ENCODE measurements around the gene KCNT1.

KCNT1 gene

DNA sequence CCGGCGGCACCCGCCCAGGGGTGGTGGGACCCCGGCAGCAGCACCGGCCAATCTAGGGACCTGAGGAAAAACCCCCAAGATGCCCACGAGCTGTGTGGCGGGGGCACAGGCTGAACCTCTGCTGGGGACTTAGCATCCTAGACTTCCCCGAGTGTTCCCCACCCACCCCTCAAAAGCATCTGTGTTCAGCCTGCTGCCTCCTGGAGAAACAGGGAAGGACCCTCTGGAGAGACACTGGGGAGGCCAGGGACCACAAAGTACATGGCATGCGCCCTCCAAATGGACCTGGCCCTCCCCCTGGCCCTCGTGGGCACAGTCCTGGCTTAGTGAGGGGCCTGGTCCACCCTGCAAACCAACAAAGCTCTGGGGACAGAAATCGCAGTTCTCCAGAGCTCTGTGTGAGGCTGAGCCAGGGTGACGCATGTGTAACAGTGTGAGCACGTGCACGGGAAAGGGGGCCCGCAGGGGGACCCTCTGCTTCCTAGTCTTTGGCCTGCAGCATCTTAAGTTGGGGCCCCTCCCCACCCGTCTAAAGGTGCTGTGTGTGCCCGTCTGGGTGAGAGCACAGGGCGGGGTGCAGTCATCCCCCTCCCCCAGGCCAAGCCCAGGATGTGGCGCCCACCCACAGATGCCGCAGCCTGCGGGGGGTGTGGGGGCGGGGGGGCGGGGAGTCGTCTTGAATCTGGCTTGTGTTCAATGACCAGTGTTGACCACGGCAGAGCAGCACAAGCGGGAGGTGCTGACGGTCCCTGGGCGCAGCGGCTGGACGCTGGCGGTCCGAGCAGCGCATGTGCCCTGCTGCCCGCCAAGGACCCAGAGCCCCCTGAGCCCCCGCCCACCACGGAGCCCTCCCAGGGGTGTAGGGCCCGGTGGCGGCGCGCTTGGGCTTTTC is 672 bp upstream of the KCNT1 start:
- no peak for DNase-seq

GRCh38 chr9:135703726-135704125 is 1.7 kb downstream of the KCNT1 start:
- DNase-seq = no peak

GRCh38 chr9:135704483-135704882 is 2.5 kb downstream of the KCNT1 start:
- DNase-seq = peak; percentile 6

GRCh38 chr9:135705376-135705775 is 3.4 kb downstream of the KCNT1 start:
- DNase-seq = no peak

DNA sequence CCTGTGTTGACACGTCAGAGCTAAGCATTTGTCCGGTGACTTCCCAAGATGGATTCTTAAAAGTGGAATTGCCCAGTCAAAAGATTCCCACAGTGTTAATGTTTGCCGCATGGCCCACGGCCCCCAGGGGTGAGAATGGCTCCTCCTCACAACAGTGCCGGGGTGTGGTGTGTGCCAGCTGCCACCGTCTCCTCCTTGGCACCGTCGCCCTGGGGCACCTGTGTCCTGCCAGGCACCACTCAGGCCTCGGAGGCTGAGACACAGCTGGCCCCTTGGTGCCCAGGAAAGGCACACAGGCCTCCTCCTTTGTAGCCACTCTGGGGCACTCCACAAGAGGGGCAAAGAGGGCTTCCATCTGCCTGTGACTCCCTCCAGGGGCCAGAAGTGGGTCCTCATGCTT is 4.3 kb downstream of the KCNT1 start:
- DNase-seq = no peak

DNA sequence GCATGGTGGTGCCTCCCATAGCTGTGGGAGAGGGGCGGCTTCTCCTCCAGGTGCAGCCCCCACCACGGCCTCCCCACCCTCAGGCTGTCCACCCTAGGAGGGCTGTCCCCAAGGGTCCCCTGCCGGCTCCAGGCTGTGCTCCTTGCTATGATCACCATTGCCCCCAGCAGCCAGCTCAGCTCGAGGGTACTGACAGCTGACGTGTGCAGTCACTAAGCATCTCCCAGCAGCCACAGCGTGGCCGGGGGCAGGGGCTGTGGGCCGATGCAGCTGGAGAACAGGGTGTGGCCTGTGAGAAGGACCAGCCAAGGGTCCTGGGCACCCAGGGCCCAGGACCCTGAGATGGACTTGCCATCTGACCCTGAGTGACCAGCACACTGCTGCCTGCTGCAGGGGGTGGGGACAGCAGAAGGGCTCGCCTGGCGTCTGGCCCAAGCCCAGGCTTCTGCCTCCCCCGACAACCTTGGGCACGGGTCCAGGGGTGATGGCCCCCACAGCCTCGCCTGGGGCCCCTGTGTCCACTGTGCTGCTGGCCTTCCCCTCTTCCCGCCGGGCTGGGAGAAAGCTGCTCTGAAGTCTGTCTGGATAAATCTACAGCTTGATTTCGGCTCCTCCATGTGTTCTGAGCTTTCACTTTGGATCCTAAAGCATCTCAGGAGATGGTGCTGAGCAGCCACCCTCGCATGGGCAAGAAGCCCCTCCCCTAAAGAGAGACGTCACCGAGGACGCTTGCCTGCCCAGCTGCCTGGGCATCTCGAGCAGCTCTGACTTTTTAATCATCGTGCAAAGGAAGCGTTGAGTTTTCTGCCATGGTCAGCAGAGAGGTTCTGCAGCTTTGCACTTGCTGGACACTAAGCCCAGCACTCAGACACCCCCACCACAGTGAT is 5.5 kb downstream of the KCNT1 start:
- no peak for DNase-seq

GRCh38 chr9:135708164-135708563 is 6.2 kb downstream of the KCNT1 start:
- no peak for DNase-seq

DNA sequence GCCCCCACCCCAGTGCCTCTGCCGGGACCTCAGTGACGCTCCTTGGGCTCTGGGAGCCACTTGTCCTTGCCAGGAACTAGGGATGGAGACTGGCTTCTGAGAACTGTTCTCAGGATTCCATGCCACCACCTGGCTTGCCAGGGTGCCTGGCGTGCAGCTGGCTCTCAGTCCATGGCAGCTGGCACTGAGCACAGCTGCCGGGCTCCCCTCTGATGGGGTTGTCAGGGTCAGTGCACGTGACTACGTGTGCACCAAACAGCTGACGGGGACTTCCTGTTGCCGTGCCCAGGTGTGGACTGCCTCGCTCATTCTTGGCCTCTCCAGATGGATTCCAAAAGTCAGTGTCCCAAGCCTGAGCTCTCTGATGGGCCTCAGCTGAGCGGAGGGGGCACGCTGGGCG is 9.4 kb downstream of the KCNT1 start:
- DNase-seq = no peak

DNA sequence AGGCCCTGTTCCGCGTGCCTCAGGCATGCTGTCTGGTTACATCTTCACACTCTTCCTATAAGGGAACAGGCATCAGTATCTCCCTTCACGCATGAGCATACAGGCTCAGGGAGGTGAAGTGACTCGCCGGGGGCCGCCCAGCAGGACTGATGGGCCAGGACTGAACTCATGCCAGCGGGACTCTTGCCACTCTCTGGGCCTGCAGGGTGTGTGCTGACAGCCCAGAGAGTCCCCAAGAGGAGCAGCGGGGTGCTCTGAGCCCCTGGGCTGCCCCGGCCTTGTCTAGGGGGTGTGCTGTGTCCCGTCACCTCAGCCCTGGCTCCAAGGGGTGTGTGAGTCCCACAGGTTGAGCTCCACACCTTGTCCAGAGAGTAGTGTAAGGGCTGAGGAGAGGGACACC is 9.9 kb downstream of the KCNT1 start:
- no peak for DNase-seq

- DNase-seq = no peak
Measured at GRCh38 chr9:135712613-135713295, 10.8 kb downstream of the KCNT1 start.

- DNase-seq = no peak
Measured at GRCh38 chr9:135714242-135715055, 12.5 kb downstream of the KCNT1 start.

- no peak for DNase-seq
Measured at GRCh38 chr9:135715056-135715595, 13.1 kb downstream of the KCNT1 start.

- no peak for DNase-seq
Measured at GRCh38 chr9:135716045-135716444, 14.1 kb downstream of the KCNT1 start.

GRCh38 chr9:135717410-135717809 is 15.4 kb downstream of the KCNT1 start:
- DNase-seq = no peak

DNA sequence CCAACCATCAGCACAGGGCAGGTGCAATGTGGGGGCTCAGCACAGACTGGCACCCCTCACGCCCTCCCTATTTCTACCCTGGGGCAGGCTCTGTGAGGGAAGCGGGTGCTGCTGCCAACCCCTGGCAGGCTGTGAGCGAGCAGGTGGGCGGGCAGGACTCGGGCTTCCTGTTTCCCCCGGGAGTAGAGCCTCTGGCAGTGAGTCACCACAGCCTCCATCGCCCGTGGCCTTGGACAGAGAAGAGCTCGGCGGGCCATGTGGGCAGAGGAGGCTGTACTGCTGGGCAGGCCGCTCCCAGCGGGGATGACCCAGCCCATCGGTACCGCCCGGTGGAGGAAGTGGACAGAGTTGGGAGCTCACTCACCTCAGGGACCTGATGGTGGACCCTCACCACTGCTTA is 16.6 kb downstream of the KCNT1 start:
- DNase-seq = no peak

GRCh38 chr9:135719472-135719871 is 17.5 kb downstream of the KCNT1 start:
- no peak for DNase-seq

- DNase-seq = no peak
Measured at GRCh38 chr9:135722365-135722764, 20.4 kb downstream of the KCNT1 start.

DNA sequence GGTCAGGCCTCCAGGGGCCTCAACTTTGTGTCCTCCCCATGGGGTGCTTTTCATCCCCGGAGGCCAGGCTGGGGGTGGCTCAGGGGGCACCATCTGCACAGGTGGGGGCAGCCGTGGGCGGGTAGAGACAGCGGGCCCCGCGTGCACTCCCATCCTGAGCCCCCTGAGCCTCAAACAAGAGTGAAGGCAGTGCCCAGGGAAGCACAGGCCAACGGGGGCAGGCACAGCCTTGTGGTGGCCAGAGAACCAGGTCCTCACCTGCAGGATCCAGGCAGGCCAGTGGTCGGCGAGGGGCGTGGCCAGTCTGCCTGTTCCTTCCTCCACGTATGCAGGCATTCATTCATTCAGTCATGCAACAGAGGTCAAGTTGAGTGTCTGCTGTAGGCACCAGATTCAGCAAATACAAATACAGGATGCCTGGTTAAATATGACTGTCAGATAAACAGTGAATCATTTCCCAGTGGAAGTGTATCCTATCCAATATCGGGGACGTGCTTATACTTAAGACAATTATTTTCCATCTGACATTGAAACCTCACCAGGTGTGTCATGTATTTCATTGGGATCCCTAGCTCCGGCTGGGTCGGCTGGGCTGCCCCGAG is 22.3 kb downstream of the KCNT1 start:
- DNase-seq = no peak

DNA sequence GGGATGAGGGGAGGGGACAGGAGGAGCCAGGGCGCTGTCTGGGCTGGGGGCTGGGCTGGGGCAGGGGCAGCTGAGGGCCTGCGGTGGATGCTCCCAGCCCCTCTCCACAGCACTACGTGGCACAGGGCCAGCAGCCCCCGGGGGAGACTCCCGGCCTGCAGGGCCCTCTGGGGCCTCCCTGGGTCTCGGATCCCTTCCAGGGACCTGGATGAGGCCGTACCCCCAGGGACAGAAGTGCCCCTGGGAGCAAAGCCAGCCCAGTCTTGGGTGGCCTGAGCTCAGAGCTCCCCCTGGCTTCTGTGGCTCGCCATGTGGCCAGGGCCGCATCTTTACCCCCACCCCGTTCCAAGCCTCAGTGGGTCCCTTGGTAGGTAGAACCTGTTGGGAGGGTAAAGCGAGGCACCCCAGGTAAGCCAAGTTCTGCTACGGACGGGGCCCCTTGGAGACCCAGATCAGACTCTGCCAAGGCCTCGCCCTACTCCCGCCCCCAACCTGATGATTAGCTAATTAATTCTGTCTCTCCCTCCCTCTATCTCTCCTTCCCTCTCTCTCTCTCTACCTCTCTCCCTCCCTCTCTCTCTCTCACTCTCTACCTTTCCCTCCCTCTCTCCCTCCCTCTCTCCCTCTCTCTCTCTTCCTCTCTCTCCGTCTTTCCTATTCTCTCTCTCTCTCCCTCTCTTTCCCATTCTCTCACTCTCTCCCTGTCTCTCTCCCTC is 24.3 kb downstream of the KCNT1 start:
- no peak for DNase-seq

DNA sequence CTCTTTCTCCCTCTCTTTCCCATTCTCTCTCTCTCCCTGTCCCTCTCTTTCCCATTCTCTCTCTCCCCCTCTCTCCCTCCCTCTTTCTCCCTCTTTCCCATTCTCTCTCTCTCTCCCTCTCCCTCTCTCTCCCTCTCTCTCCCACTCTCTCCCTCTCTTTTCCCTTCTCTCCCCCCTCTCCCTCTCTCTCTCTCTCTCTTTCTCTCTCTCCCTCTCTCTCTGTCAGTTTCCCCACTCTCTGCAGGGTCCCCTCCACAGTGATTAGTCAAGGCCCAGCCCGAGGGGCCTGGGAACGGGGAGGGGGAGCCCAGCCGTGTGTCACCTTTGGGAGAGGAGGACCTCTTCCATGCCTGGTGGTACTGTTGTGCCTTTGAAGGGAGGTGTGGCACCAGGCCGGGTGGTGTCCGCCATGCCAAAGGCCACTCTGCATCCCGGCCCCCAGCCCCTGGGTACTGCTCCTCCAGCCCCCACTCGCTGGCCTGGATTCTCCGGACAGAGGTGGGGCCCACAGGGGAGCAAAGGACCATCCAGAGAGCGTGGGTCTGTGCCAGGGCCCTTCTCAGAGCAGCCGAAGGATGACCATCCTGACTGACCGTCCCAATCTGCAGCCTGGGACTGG is 25.4 kb downstream of the KCNT1 start:
- DNase-seq = no peak
